AG09309 (cell line): ENCODE measurements around the gene MIA2.
A peak's percentile ranks its signal among the peaks of the same experiment; 100 is the strongest.
"Not testable (repeated sequence)": the region's sequence is repeated elsewhere in the genome, so short reads cannot be mapped to it uniquely, and the experiment has no call there.

ENCODE experiments used
- DNase-seq: peaks from one replicate; pipeline ENCODE4 v3.0.0-alpha.2; 2010; ENCODE audit warnings: low read depth
- H3K4me3 ChIP-seq: 2 replicates; pipeline ENCODE4 v1.5.1; 2011; ENCODE audit warnings: mild to moderate bottlenecking, low read depth, low read length, moderate library complexity; ENCODE audit not compliant: control insufficient read depth
- TF ChIP-seq, protein P1 (sequence below): IDR thresholded peaks from 2 replicates; pipeline ENCODE4 v1.5.1; 2011; ENCODE audit warnings: mild to moderate bottlenecking, low read depth, low read length, inconsistent platforms; ENCODE audit not compliant: insufficient read depth, control insufficient read depth; ENCODE audit errors: missing control alignments

Gene MIA2

DNA sequence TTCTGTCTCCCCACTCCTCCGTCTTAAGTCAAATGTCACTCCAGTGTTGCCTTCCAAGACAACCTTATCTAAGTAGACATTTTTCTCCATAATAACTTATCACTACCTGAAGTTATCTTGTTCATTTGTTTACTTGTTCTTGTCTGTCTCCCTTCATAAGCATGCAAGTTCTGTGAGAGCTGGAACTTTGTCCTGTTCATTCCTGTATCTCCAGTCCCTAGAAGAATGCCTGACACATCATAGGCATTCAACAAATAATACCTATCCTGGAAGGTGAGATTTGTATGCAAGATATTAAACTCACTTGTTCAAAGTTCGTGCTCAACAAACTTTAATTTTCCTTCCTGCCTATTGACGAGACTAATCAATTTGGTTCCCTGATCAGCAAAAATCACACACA is 5.7 kb upstream of the MIA2 start:
- no peak overlapping the region for H3K4me3 ChIP-seq
- DNase-seq: no peak
- TF ChIP-seq, protein P1, sequence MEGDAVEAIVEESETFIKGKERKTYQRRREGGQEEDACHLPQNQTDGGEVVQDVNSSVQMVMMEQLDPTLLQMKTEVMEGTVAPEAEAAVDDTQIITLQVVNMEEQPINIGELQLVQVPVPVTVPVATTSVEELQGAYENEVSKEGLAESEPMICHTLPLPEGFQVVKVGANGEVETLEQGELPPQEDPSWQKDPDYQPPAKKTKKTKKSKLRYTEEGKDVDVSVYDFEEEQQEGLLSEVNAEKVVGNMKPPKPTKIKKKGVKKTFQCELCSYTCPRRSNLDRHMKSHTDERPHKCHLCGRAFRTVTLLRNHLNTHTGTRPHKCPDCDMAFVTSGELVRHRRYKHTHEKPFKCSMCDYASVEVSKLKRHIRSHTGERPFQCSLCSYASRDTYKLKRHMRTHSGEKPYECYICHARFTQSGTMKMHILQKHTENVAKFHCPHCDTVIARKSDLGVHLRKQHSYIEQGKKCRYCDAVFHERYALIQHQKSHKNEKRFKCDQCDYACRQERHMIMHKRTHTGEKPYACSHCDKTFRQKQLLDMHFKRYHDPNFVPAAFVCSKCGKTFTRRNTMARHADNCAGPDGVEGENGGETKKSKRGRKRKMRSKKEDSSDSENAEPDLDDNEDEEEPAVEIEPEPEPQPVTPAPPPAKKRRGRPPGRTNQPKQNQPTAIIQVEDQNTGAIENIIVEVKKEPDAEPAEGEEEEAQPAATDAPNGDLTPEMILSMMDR: no peak

DNA sequence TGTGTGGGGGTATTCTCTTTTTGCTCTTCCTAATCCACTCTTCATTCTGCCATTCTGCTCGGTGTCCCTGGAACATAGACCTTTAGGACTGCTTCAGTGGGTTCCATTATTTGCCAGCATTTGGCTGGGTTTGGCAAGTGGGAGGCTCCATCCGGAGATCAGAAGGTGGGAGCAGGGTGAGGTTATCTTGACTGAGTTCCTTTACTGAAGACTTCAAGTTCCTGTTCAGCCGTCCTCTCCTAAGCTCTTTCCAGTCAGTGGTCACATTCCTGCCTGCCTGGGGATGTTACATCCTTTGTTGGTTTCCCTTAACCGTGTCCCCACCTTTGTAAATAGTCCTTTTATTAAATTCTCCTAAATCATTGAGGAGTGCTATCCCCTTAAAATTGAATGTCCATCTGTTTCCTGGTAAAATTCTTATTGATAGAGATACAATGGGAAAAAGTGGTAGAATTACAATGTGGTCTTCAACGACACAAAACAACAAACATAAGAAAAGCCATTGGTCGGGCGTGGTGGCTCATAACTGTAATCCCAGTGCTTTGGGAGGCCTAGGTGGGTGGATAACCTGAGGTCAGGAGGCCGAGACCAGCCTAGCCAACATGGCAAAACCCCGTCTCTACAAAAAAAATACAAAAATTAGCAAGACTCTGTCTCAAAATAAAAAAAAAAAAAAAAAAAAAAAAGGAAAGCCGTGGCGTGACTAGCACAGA is 5.0 kb upstream of the MIA2 start:
- no peak overlapping the region for H3K4me3 ChIP-seq
- TF ChIP-seq, protein P1: no peak
- no peak for DNase-seq

DNA sequence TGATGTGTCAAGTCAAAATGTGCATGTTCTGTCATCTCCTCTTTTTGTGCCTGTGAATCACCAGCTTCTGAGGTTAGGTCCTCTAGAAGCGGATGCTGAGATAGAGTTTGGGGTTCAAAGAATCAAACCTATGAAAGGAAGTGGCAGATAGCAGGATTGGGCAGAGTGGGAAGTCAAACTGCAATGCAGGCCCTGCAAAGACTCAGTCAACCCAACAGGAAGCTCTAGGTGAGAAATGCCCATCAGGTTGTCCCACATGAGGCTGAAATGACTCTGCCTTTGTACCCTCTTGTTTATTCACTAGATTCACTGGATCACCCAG is 4.5 kb upstream of the MIA2 start:
- TF ChIP-seq, protein P1: no peak
- H3K4me3 ChIP-seq: no peak overlapping the region
- no peak for DNase-seq

DNA sequence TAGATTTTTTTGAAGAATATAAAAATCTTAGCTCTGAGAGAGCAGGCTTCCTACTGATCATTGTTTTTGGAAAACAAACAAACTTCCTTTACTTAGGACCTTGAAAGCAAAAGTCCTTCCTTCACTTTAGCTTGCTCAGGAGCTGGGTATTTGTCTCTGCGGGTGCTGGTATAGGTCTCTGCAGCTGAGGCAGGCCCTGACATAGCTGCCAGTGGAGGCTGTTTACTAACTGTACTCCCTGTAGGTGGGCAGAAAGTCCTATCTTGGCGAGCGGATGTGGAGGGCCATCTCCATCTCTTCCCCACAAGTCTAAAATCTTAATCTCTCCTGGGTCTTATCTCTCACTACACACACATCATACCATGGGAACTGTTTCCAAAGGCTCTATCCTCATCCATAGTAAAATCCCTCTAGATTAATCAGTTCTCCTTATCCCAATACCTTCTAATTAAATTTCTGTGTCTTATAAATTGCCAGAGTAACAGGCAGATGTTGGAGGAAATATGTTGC is 4.1 kb upstream of the MIA2 start:
- TF ChIP-seq, protein P1: no peak

DNA sequence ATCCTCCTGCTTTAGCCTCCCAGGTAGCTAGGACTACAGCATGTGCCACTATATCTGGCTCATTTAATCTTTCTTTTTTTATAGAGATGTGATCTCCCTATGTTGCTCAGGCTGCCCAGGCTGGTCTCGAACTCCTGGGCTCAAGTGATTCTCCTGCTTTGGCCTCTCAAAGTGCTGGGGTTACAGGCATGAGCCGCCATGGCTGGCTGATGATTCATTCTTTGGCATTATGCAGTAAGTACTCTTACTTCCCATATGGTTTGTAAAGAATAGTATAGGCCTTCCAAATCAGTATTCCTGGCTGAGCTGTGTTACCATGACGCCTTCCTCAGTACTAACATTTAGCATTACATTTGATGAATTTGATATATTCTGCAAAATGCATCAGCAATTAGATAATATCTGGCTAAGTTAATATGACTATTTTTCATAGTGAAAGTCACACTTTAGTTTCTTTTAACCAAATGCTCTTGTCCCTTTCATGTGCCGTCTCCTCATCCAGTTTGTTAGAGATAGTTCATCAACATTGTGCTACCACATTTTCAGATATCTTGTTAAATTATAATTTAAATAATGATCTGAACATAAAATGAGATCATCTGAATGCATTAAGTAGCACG is 3.2 kb upstream of the MIA2 start:
- H3K4me3 ChIP-seq: no peak overlapping the region
- no peak for DNase-seq
- TF ChIP-seq, protein P1: no peak

More for the DNA sequence above, 4.1 kb upstream of the MIA2 start:
- no peak for DNase-seq
- no peak overlapping the region for H3K4me3 ChIP-seq

DNA sequence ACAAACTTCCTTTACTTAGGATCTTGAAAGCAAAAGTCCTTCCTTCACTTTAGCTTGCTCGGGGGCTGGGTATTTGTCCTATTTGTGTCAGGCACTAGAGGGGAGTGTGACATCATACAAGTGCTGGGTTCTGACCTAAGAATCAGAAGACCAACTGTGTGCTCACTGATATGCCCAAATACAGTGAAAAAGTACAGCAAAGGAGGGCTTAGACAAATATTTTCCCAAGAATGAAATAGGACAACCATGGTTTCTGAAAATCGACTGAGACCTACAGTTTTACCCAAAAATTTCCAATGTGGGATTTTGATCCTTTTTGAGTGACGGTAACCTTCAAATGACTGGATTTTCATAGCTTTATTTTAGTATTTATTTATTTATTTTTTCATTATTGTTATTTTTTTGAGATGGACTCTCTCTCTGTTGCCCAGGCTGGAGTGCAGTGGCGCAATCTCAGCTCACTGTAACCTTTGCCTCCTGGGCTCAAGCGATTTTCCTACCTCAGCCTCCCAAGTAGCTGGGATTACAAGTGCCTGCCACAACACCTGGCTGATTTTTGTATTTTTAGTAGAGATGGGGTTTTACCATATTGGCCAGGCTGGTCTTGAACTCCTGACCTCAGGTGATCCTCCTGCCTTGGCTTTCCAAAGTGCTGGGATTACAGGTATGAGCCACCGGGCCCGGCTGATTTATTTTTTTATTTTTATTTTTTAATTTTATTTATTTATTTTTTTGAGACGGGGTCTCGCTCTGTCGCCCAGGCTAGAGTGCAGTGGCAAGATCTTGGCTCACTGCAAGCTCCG is 1.8 kb upstream of the MIA2 start:
- TF ChIP-seq, protein P1: peak; percentile 10
- not testable (repeated sequence) for H3K4me3 ChIP-seq, DNase-seq
